SK-MEL-5 (cell line): ENCODE results near the gene S100A8. TPM values are rescaled to one million over a fixed set of nuclear protein-coding genes. Genes with fewer than 3 reads are reported as not detected.
A peak's percentile ranks its signal among the peaks of the same experiment; 100 is the strongest.
"Not testable (repeated sequence)": the region's sequence is repeated elsewhere in the genome, so short reads cannot be mapped to it uniquely, and the experiment has no call there.

Experiments used
- DNase-seq: peaks from one replicate; pipeline ENCODE4 v3.0.0-alpha.2; 2016; ENCODE audit warnings: low read depth, low spot score
- in situ Hi-C: cut with HindIII; loops from 2 replicates; pipeline ENCODE4 v1.10.0; 2016; ENCODE audit warnings: low sequenced_read_pairs, high pct_unique_total_duplicates, low pct_unique_long_range_greater_than_20kb
- total RNA-seq: library from RNA; depleted of rRNA; stranded (reverse); fragments of >200 nt; shearing (Covaris generic); gene quantifications from 2 replicates; pipeline ENCODE4 v1.2.3, GENCODE V29; 2014

S100A8 gene
- total RNA-seq, 1 experiment from 2014 or later = not detected

GRCh38 chr1:153357853-153358690 is 32.8 kb downstream of the S100A8 start, which contains the start of gene S100A9:
S100A9 (plus strand) TSS chr1:153357854; CDS start chr1:153358284, 430 bp downstream.
- DNase-seq = no peak
- in situ Hi-C loops = no loop called here

GRCh38 chr1:153357076-153357852 is 33.6 kb downstream of the S100A8 start:
- in situ Hi-C loops = no loop called here
- no peak for DNase-seq

- DNase-seq = no peak
- in situ Hi-C loops = no loop called here
These were observed 34.3 kb downstream of the S100A8 start for GRCh38 chr1:153356392-153357075.

- DNase-seq = peak; percentile 80
These were observed 35.3 kb downstream of the S100A8 start for GRCh38 chr1:153355445-153356071.

GRCh38 chr1:153354515-153355193 is 36.2 kb downstream of the S100A8 start:
- DNase-seq = no peak
- in situ Hi-C loops = no loop called here

More at GRCh38 chr1:153355445-153356071, 35.3 kb downstream of the S100A8 start:
- in situ Hi-C loops = no loop called here

- peak; percentile 44 for DNase-seq
- in situ Hi-C loops = no loop called here
These were observed 37.5 kb downstream of the S100A8 start for GRCh38 chr1:153353226-153353947.

- DNase-seq = peak; percentile 81
- in situ Hi-C loops = no loop called here
These were observed 38.4 kb downstream of the S100A8 start for GRCh38 chr1:153352523-153352922.

- DNase-seq = no peak
- in situ Hi-C loops = no loop called here
These were observed 40.4 kb downstream of the S100A8 start for GRCh38 chr1:153350321-153350957.

- in situ Hi-C loops = no loop called here
- no peak for DNase-seq
These were observed 41.2 kb downstream of the S100A8 start for GRCh38 chr1:153349363-153350320.

- peak; percentile 36 for DNase-seq
- in situ Hi-C loops = no loop called here
These were observed 42.1 kb downstream of the S100A8 start, which contains the start of gene PGLYRP4 for GRCh38 chr1:153348511-153349362. PGLYRP4 (minus strand) TSS chr1:153348841; CDS start chr1:153347932, 909 bp downstream.

- in situ Hi-C loops = no loop called here
- no peak for DNase-seq
These were observed 43.0 kb downstream of the S100A8 start for GRCh38 chr1:153347856-153348255.

GRCh38 chr1:153347049-153347448 is 43.8 kb downstream of the S100A8 start:
- DNase-seq, in situ Hi-C loops: not testable (repeated sequence)

- no peak for DNase-seq
- in situ Hi-C loops = no loop called here
These were observed 44.7 kb downstream of the S100A8 start for GRCh38 chr1:153346077-153346723.
